ENCODE results near the gene IL11.
A peak's percentile ranks its signal among the peaks of the same experiment; 100 is the strongest.
"Not testable (repeated sequence)": the region's sequence is repeated elsewhere in the genome, so short reads cannot be mapped to it uniquely, and the experiment has no call there.

Gene IL11

GRCh38 chr19:55348317-55349034 lies 21.8 kb downstream of the IL11 start:
- no peak for DNase-seq

- DNase-seq = no peak
Observed at GRCh38 chr19:55347442-55348009, 22.7 kb downstream of the IL11 start.

- DNase-seq = no peak
Observed at GRCh38 chr19:55346725-55347441, 23.4 kb downstream of the IL11 start.

- DNase-seq = no peak
Observed at GRCh38 chr19:55345818-55346724, 24.2 kb downstream of the IL11 start.

GRCh38 chr19:55345101-55345817 lies 25.0 kb downstream of the IL11 start:
- no peak for DNase-seq

GRCh38 chr19:55344444-55344843 lies 25.8 kb downstream of the IL11 start:
- DNase-seq = no peak

- DNase-seq = no peak
Observed at GRCh38 chr19:55341595-55342531, 28.4 kb downstream of the IL11 start.

GRCh38 chr19:55341171-55341588 lies 29.1 kb downstream of the IL11 start:
- no peak for DNase-seq

- DNase-seq = no peak
Observed at GRCh38 chr19:55340784-55341147, 29.5 kb downstream of the IL11 start.

GRCh38 chr19:55339889-55340783 lies 30.1 kb downstream of the IL11 start:
- DNase-seq = no peak

GRCh38 chr19:55339105-55339888 lies 31.0 kb downstream of the IL11 start, which contains the start of gene KMT5C:
Gene KMT5C (plus strand): TSS chr19:55339876. CDS start chr19:55341937, 2,061 bp downstream.
- DNase-seq = peak; percentile 100

GRCh38 chr19:55336101-55336500 lies 34.2 kb downstream of the IL11 start:
- no peak for DNase-seq

GRCh38 chr19:55333870-55334269 lies 36.4 kb downstream of the IL11 start:
- DNase-seq = no peak

GRCh38 chr19:55329791-55330190 lies 40.5 kb downstream of the IL11 start:
- DNase-seq = not testable (repeated sequence)

GRCh38 chr19:55328774-55329318 lies 41.4 kb downstream of the IL11 start:
- DNase-seq = not testable (repeated sequence)

GRCh38 chr19:55325172-55325571 lies 45.1 kb downstream of the IL11 start, which contains the start of gene TMEM150B:
Gene TMEM150B (minus strand): TSS chr19:55325341. CDS start chr19:55321036, 4,305 bp downstream.
- no peak for DNase-seq

- DNase-seq = no peak
Observed at GRCh38 chr19:55324662-55325061, 45.6 kb downstream of the IL11 start.

- no peak for DNase-seq
Observed at GRCh38 chr19:55322204-55322885, 47.9 kb downstream of the IL11 start.
